Measurements from ENCODE around the gene SECISBP2L. TPM values are rescaled to one million over a fixed set of nuclear protein-coding genes. Genes with fewer than 3 reads are reported as not detected.

The SECISBP2L gene
- total and polyA plus RNA-seq, 2 of the 4 experiments (the other 2 are of a cell fraction) = 13.1 to 34.1 TPM

- H3K27ac ChIP-seq (ENCODE audit: insufficient read depth, low read length) = no peak overlapping the region
- CTCF ChIA-PET = no interaction called here
- ATAC-seq (ENCODE audit: low read depth) (no peak), DNase-seq (no peak)
- H4K8ac ChIP-seq (ENCODE audit: low read depth in 2 of 2, low read length in 2 of 2) = no peak overlapping the region
- dilution Hi-C loops (cut with HindIII; ENCODE audit: low sequenced_read_pairs, unreplicated experiment) (no loop called here), in situ Hi-C loops (cut with MboI; ENCODE audit: low sequenced_read_pairs) (no loop called here), intact Hi-C loops (cut with micrococcal nuclease) (no loop called here)
- WGBS, 2 experiments (ENCODE audit: extremely low coverage in 2 of 2, insufficient read length in 1 of 2) = 80% methylated on average over 1 of the region's 4 CpGs; no CpG with 5 or more reads in 1 of the 2 experiments
- no peak overlapping the region for H2AK9ac ChIP-seq (replicated peaks; ENCODE audit: low read depth, low read length, poor library complexity)
- H2BK5ac ChIP-seq (ENCODE audit: low read depth, low read length, poor library complexity, severe bottlenecking) = no peak overlapping the region
- H3K9me1 ChIP-seq (ENCODE audit: insufficient read depth, low read length) = peaks cover under 1% of the 10 kb centered on the region
- H3K18ac ChIP-seq (ENCODE audit: low read depth, low read length) = peak overlapping the region; percentile 75
- no peaks in the 10 kb centered on the region for H3K9me3 ChIP-seq (ENCODE audit: control insufficient read depth, insufficient read depth, low read length)
- H3K23ac ChIP-seq (ENCODE audit: low read depth, low read length) = no peak overlapping the region
- no peaks in the 10 kb centered on the region; a peak in 1 of 4 replicates for H3K79me1 ChIP-seq (ENCODE audit: low read depth in 1 of 2, low read length in 2 of 2)
- no peak overlapping the region for H3K14ac ChIP-seq (replicated peaks; ENCODE audit: low read depth, low read length)
- H2AK5ac ChIP-seq (ENCODE audit: low read depth, low read length) = no peak overlapping the region
- H4K91ac ChIP-seq (ENCODE audit: insufficient read depth, low read depth, low read length) = no peak overlapping the region
- H3K4ac ChIP-seq (ENCODE audit: low read depth, low read length) = no peak overlapping the region
- H3K4me3 ChIP-seq (ENCODE audit: insufficient read depth, low read depth, low read length) = no peak overlapping the region
- POLR2A ChIA-PET (ENCODE audit: unreplicated experiment) = no interaction called here
- H2BK120ac ChIP-seq (ENCODE audit: low read depth, low read length) = no peak overlapping the region
- no peak overlapping the region for H3K9ac ChIP-seq (ENCODE audit: low read depth, low read length)
- H3K4me1 ChIP-seq (ENCODE audit: control insufficient read depth, insufficient read depth, low read length) = peaks cover 9% of the 10 kb centered on the region
- H2BK20ac ChIP-seq (ENCODE audit: low read depth, low read length) = no peak overlapping the region
- BruUV-seq (replicated peaks) = no TSS peak
- H2BK15ac ChIP-seq (ENCODE audit: low read depth, low read length) = no peak overlapping the region
- H4K20me1 ChIP-seq (ENCODE audit: insufficient read depth, low read length) = no peaks in the 10 kb centered on the region
- H4K5ac ChIP-seq (ENCODE audit: low read depth, low read length) = 0 out of 2 replicates have a peak overlapping the region, but pooled peaks have one; percentile 49
- no peak overlapping the region for H3K56ac ChIP-seq (ENCODE audit: extremely low read depth, insufficient read depth, low read length)
- H3K4me2 ChIP-seq (ENCODE audit: low read depth, low read length) = no peak overlapping the region
- H3K36me3 ChIP-seq (ENCODE audit: control insufficient read depth, insufficient read depth, low read length) = no peaks in the 10 kb centered on the region
- TF ChIP-seq CEBPB (IDR thresholded peaks at IDR 0.05; ENCODE audit: low read depth, low read length) (no peak), RFX5 (IDR thresholded peaks at IDR 0.05; ENCODE audit: low read depth, low read length) (no peak), MAZ (IDR thresholded peaks at IDR 0.05; ENCODE audit: borderline replicate concordance, low read depth, low read length) (no peak), NFE2L2 (IDR thresholded peaks at IDR 0.05; ENCODE audit: low read depth, low read length) (no peak), CHD1 (IDR thresholded peaks at IDR 0.05; ENCODE audit: low read depth, low read length) (no peak), MXI1 (IDR thresholded peaks at IDR 0.05; ENCODE audit: borderline replicate concordance, low read depth, low read length) (no peak), RAD21 (IDR thresholded peaks at IDR 0.05; ENCODE audit: low read length) (no peak), SMC3 (IDR thresholded peaks at IDR 0.05; ENCODE audit: low read depth, low read length) (no peak), MAFK (IDR thresholded peaks at IDR 0.05; ENCODE audit: low read depth, low read length) (no peak), RCOR1 (IDR thresholded peaks at IDR 0.05; ENCODE audit: insufficient replicate concordance, low read length) (no peak), POLR2A (IDR thresholded peaks at IDR 0.05; ENCODE audit: low read depth, low read length) (no peak), FOS (IDR thresholded peaks at IDR 0.05; ENCODE audit: low read depth, low read length) (no peak)
- TF ChIP-seq, protein P1, sequence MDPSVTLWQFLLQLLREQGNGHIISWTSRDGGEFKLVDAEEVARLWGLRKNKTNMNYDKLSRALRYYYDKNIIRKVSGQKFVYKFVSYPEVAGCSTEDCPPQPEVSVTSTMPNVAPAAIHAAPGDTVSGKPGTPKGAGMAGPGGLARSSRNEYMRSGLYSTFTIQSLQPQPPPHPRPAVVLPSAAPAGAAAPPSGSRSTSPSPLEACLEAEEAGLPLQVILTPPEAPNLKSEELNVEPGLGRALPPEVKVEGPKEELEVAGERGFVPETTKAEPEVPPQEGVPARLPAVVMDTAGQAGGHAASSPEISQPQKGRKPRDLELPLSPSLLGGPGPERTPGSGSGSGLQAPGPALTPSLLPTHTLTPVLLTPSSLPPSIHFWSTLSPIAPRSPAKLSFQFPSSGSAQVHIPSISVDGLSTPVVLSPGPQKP (IDR thresholded peaks at IDR 0.05; ENCODE audit: borderline replicate concordance, low read depth, low read length) = no peak
- TF ChIP-seq, protein P2, sequence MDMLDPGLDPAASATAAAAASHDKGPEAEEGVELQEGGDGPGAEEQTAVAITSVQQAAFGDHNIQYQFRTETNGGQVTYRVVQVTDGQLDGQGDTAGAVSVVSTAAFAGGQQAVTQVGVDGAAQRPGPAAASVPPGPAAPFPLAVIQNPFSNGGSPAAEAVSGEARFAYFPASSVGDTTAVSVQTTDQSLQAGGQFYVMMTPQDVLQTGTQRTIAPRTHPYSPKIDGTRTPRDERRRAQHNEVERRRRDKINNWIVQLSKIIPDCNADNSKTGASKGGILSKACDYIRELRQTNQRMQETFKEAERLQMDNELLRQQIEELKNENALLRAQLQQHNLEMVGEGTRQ (IDR thresholded peaks at IDR 0.05; ENCODE audit: low read depth, low read length) = no peak
- TF ChIP-seq, protein P3, sequence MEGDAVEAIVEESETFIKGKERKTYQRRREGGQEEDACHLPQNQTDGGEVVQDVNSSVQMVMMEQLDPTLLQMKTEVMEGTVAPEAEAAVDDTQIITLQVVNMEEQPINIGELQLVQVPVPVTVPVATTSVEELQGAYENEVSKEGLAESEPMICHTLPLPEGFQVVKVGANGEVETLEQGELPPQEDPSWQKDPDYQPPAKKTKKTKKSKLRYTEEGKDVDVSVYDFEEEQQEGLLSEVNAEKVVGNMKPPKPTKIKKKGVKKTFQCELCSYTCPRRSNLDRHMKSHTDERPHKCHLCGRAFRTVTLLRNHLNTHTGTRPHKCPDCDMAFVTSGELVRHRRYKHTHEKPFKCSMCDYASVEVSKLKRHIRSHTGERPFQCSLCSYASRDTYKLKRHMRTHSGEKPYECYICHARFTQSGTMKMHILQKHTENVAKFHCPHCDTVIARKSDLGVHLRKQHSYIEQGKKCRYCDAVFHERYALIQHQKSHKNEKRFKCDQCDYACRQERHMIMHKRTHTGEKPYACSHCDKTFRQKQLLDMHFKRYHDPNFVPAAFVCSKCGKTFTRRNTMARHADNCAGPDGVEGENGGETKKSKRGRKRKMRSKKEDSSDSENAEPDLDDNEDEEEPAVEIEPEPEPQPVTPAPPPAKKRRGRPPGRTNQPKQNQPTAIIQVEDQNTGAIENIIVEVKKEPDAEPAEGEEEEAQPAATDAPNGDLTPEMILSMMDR (conservative IDR thresholded peaks at IDR 0.05; ENCODE audit: low read depth, low read length) = no peak
- no peaks in the 10 kb centered on the region for H3K27me3 ChIP-seq (ENCODE audit: control insufficient read depth, insufficient read depth, low read length)
- H2AFZ ChIP-seq (replicated peaks; ENCODE audit: low read length, poor library complexity) = no peak overlapping the region
Measured at GRCh38 chr15:49088996-49089395, 42.8 kb upstream of the SECISBP2L start.
